Fibroblast of lung (primary cell): ENCODE results near the gene COL11A1. TPM values are rescaled to one million over a fixed set of nuclear protein-coding genes. Genes with fewer than 3 reads are reported as not detected.
"Not testable (repeated sequence)": the region's sequence is repeated elsewhere in the genome, so short reads cannot be mapped to it uniquely, and the experiment has no call there.

Source experiments
- DNase-seq, 2 donors: peaks; one replicate each; pipeline versions ENCODE4 v3.0.0 to v3.0.0-alpha.2; 2010; ENCODE audit warnings: low read depth in 2 of 2
- H2AFZ ChIP-seq: 2 replicates; pipeline ENCODE4 v1.5.1; 2012; ENCODE audit warnings: low read length, control low read depth, inconsistent platforms
- H3K27ac ChIP-seq: 2 replicates; pipeline ENCODE4 v1.5.1; 2011; ENCODE audit warnings: low read length, control low read depth; ENCODE audit not compliant: insufficient read depth
- H3K27me3 ChIP-seq: 2 replicates; pipeline ENCODE4 v1.5.1; 2011; ENCODE audit warnings: mild to moderate bottlenecking, low read length; ENCODE audit not compliant: control insufficient read depth, insufficient read depth
- H3K36me3 ChIP-seq: 2 replicates; pipeline ENCODE4 v1.5.1; 2011; ENCODE audit warnings: low read length; ENCODE audit not compliant: control insufficient read depth, insufficient read depth
- H3K4me1 ChIP-seq: 2 replicates; pipeline ENCODE4 v1.5.1; 2011; ENCODE audit warnings: low read length; ENCODE audit not compliant: control insufficient read depth, insufficient read depth; ENCODE audit errors: extremely low read depth
- H3K4me2 ChIP-seq: 2 replicates; pipeline ENCODE4 v1.5.1; 2011; ENCODE audit warnings: low read length, control low read depth; ENCODE audit not compliant: insufficient read depth; ENCODE audit errors: extremely low read depth
- H3K4me3 ChIP-seq, 4 experiments: fragments of 200-600 bp in 1 of 4; sonication (generic) in 1 of 4; replicated peaks in 1 of 4; 2 replicates each; pipeline ENCODE4 v1.5.1; 2011 to 2016; ENCODE audit warnings: low read length in 4 of 4, low read depth in 3 of 4, mild to moderate bottlenecking in 3 of 4, control low read depth in 2 of 4, inconsistent platforms in 1 of 4, mixed read lengths in 1 of 4; ENCODE audit not compliant: insufficient read depth in 1 of 4; ENCODE audit errors: control extremely low read depth in 1 of 4
- H3K79me2 ChIP-seq: 2 replicates; pipeline ENCODE4 v1.5.1; 2012; ENCODE audit warnings: mild to moderate bottlenecking, low read length, inconsistent platforms; ENCODE audit not compliant: control insufficient read depth, insufficient read depth
- H3K9ac ChIP-seq: 2 replicates; pipeline ENCODE4 v1.5.1; 2011; ENCODE audit warnings: mild to moderate bottlenecking, low read length, control low read depth; ENCODE audit not compliant: insufficient read depth
- H3K9me3 ChIP-seq: 2 replicates; pipeline ENCODE4 v1.5.1; 2012; ENCODE audit warnings: low read depth, low read length; ENCODE audit not compliant: control insufficient read depth, insufficient read depth
- H4K20me1 ChIP-seq: 2 replicates; pipeline ENCODE4 v1.5.1; 2011; ENCODE audit warnings: low read length; ENCODE audit not compliant: control insufficient read depth, insufficient read depth; ENCODE audit errors: extremely low read depth
- CTCF ChIP-seq, 2 donors: IDR thresholded peaks in 1 of 2; conservative IDR thresholded peaks in 1 of 2; 1 replicate in 1 of 2; 2 replicates in 1 of 2; pipeline ENCODE4 v1.5.1; 2011 to 2012; ENCODE audit warnings: low read length in 2 of 2, control low read depth in 1 of 2, inconsistent platforms in 1 of 2, low read depth in 1 of 2, mild to moderate bottlenecking in 1 of 2
- EZH2 ChIP-seq: IDR thresholded peaks from 2 replicates; pipeline ENCODE4 v1.5.1; 2012; ENCODE audit warnings: low read length, control low read depth, mild to moderate bottlenecking; ENCODE audit errors: missing control alignments
- polyA plus RNA-seq, 2 donors: library from polyadenylated mRNA; depleted of rRNA in 1 of 2; stranded (reverse) in 1 of 2; unstranded in 1 of 2; fragments of >200 nt; gene quantifications; 2 replicates each; pipeline ENCODE4 v1.2.1, GENCODE V29; 2011 to 2012; ENCODE audit warnings: missing spikeins in 1 of 2
- total RNA-seq: library from RNA; depleted of rRNA; stranded (reverse); fragments of >200 nt; gene quantifications from 2 replicates; pipeline ENCODE4 v1.2.1, GENCODE V29; 2014

COL11A1 gene
- total and polyA plus RNA-seq, 2 donors (not counting 1 experiment from before 2014, with no cell fraction given), result 2.6 to 8.9 TPM

GRCh38 chr1:103129796-103130195 lies 21.5 kb upstream of the COL11A1 start:
- no peak for TF ChIP-seq EZH2
- TF ChIP-seq CTCF (conservative IDR thresholded peaks at IDR 0.05 in 1 of 2, IDR thresholded peaks at IDR 0.05 in 1 of 2; ENCODE audit: low read depth in 1 of 2, low read length in 2 of 2), result no peak
- DNase-seq, result no peak

GRCh38 chr1:103129255-103129654 lies 20.9 kb upstream of the COL11A1 start:
- peak in 1 of 2 donors; percentile 40 for DNase-seq
- H3K9ac ChIP-seq, result no peak overlapping the region
- H3K27ac ChIP-seq, result no peak overlapping the region
- TF ChIP-seq EZH2 (no peak), CTCF (conservative IDR thresholded peaks at IDR 0.05 in 1 of 2, IDR thresholded peaks at IDR 0.05 in 1 of 2; ENCODE audit: low read depth in 1 of 2, low read length in 2 of 2) (no peak)
- no peak overlapping the region for H3K4me2 ChIP-seq
- H3K79me2 ChIP-seq, result no peaks in the 10 kb centered on the region
- no peak overlapping the region for H2AFZ ChIP-seq
- H4K20me1 ChIP-seq, result no peaks in the 10 kb centered on the region
- H3K27me3 ChIP-seq, result no peaks in the 10 kb centered on the region
- H3K9me3 ChIP-seq, result no peaks in the 10 kb centered on the region
- H3K36me3 ChIP-seq, result no peaks in the 10 kb centered on the region
- no peak overlapping the region for H3K4me3 ChIP-seq
- H3K4me1 ChIP-seq, result no peaks in the 10 kb centered on the region

More at GRCh38 chr1:103129796-103130195, 21.5 kb upstream of the COL11A1 start:
- Histone ChIP-seq H3K4me1 (no peaks in the 10 kb centered on the region), H3K27me3 (no peaks in the 10 kb centered on the region), H2AFZ (no peak overlapping the region), H3K4me3 (no peak overlapping the region), H3K27ac (no peak overlapping the region), H3K4me2 (no peak overlapping the region), H3K9me3 (no peaks in the 10 kb centered on the region), H3K79me2 (no peaks in the 10 kb centered on the region), H3K9ac (no peak overlapping the region), H4K20me1 (no peaks in the 10 kb centered on the region), H3K36me3 (no peaks in the 10 kb centered on the region)

- H2AFZ ChIP-seq, H3K79me2 ChIP-seq, H3K27ac ChIP-seq, H3K4me3 ChIP-seq, H3K27me3 ChIP-seq, H3K9me3 ChIP-seq, H3K9ac ChIP-seq, H3K4me1 ChIP-seq, DNase-seq, H3K4me2 ChIP-seq, H4K20me1 ChIP-seq, H3K36me3 ChIP-seq: not testable (repeated sequence)
These were observed 19.9 kb upstream of the COL11A1 start for GRCh38 chr1:103128256-103128655.
